Activated gamma-delta T cell treated with Interleukin-2 at 50 U/mL for 16 hours (primary cell): ENCODE data around the gene VASP.
"Not testable (repeated sequence)": the region's sequence is repeated elsewhere in the genome, so short reads cannot be mapped to it uniquely, and the experiment has no call there.

Experiments used
- DNase-seq: peaks from one replicate; pipeline ENCODE4 v3.0.0-alpha.2; 2020

The VASP gene

GRCh38 chr19:45499196-45500180 is 7.8 kb upstream of the VASP start:
- peak; percentile 46 for DNase-seq

- no peak for DNase-seq
Measured at GRCh38 chr19:45500918-45501729, 6.2 kb upstream of the VASP start.

- DNase-seq = no peak
Measured at GRCh38 chr19:45501730-45502014, 5.6 kb upstream of the VASP start.

- DNase-seq = no peak
Measured at GRCh38 chr19:45502111-45502510, 5.2 kb upstream of the VASP start.

DNA sequence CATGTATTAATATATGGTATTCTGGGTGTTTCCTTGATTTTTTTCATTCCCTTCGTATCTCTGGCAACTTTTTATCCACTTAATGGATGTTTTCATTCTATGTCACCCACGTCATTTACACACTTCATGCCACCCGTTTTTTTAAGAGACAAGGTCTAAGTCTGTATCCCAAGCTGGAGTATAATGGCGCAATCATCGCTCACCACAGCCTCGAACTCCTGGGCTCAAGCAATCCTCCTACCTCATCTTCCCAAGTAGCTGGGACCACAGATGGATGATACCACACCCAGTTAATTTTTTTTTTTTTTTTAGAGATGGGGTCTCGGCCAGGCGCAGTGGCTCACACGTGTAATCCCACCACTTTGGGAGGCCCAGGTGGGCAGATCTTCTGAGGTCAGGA is 3.4 kb upstream of the VASP start:
- DNase-seq = no peak

DNA sequence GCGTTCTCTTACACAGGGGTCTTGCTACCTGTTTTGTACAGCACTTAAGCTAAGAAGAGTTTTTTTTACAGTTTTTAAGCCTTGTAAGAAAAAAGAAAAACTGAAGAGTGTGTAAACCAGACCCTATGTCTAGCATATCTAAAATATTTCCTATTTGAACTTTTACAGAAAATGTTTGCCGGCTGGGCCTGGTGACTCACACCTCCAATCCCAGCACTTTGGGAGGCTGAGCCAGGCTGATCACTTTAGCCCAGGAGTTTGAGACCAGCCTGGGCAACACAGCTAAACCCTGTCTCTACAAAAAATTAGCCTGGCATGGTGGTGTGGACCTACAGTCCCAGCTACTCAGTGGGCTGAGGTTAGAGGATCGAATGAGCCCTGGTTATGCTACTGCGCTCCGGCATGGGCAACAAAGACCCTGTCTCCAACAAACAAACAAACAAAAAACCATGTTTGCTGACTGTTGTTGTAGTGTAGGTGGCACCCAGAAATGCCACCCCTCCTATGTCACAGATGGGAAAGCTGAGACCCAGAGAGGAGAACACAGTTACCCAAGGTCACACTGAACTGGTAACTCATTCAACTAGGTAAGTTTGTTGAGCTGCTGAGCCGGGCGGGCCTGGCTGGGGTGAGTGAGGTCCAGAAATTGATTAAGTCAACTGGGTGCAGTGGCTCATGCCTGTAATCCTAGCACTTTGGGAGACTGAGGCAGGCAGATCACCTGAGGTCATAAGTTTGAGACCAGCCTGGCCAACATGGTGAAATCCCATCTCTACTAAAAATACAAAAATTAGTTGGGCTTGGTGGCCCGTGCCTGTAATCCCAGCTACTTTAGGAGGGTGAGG is 1.9 kb upstream of the VASP start:
- DNase-seq = no peak

GRCh38 chr19:45505996-45506245 is 1.4 kb upstream of the VASP start:
- DNase-seq = no peak

GRCh38 chr19:45506246-45506988 is 862 bp upstream of the VASP start:
- DNase-seq = peak; percentile 98

DNA sequence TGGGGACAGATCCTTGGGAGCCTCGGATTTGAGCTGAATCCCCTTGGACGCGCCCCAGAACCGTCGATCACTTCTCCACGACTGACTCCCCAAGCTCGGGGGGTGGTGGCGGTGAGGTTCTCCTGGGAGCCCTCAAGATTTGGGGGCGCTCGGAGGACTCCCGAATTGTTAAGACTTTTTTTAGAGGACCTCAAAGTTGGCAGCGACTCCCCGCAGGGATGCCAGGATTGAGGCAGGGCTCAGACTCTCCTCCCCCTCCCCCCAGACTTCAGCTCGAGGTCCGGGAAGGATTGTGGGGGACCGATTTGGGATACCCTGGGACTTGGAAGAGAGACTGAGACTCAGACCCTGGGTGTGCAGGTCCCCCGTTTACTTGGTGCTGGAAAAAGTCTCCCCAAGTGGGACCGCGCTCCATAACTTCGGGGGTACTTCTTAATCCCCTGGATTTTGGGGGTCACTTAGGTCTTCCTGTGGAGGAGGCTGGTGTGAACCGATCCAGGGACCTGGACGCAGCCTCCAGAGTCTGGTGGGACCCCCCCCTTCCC is 665 bp downstream of the VASP start:
- no peak for DNase-seq

GRCh38 chr19:45508417-45508860 is 1.2 kb downstream of the VASP start:
- peak; percentile 34 for DNase-seq

- no peak for DNase-seq
Measured at GRCh38 chr19:45508861-45509691, 1.8 kb downstream of the VASP start.

DNA sequence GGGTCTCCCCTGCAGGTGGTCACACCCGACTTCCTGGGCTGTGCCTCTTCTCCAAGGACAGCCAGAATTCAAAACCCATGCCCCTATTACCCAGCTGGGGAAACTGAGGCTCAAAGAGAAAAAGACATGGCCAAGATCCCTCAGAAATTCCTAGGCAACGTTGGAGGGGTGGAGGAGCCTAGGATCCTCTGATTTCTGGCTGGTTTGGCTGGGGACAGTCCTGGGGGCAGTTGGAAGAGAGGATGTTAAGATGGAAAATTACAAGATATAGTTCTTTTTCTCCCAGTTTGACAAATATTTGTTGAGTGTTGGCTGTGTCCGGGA is 2.4 kb downstream of the VASP start:
- DNase-seq = no peak

DNA sequence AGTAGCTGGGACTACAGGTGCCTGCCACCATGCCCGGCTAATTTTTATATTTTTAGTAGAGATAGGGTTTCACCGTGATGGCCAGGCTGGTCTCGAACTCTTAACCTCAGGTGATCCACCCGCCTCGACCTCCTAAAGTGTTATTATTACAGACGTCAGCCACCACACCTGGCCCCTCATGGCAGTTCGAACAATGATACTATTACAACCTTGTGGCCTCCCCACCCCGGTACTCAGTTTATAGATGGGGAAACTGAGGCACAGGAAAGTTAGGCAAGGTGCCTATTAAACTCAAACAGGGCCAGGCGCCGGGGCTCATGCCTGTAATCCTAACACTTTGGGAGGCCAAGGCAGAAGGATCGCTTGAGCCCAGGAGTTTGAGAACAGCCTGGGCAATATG is 3.1 kb downstream of the VASP start:
- DNase-seq = not testable (repeated sequence)

DNA sequence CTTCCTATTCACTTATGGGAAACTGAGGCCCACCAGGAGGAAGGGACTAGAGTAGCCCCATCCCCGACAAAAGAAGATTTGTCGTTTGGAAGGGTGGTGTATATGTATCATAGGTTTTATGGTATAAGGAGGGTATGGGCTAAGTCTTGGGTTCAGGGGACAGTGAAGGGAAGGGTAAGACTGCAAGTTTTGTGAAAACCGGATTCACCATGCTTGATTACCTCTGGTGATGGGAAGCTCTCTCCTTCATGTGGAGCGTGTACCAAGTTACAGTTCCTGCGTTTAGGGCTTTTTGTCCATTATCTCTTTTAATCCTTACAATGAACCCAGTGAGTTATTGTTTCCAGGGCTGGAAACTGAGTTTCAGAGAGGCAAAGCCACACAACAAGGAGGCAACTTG is 3.8 kb downstream of the VASP start:
- no peak for DNase-seq

- DNase-seq = no peak
Measured at GRCh38 chr19:45512881-45513483, 5.7 kb downstream of the VASP start.

- DNase-seq = no peak
Measured at GRCh38 chr19:45514376-45515051, 7.2 kb downstream of the VASP start.

DNA sequence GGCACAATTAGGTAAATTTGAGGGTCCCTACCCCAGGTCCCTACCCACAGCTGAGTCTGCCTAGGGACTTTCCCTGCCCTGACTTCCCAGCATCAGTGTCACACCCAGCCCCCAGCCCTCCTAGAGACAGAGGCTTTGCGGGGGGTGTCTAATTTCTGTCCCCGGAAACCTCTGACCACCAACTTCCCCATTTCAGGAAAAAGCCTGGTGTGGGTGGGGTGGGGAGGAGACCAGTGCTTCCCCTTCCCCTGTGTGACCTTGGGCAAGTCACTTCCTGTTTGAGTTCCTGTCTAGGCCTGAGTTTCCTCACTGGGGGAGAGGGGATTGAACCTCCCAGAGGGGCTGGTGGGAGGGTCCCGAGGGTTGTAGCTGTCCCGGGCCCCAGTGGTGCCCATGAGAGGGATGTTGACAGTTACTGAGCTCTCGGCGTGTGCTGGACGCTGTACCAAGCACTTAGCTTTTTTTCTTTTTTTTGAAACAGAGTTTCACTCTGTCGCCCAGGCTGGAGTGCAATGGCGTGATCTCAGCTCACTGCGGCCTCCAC is 7.9 kb downstream of the VASP start:
- peak; percentile 37 for DNase-seq

GRCh38 chr19:45515807-45516401 is 8.6 kb downstream of the VASP start:
- DNase-seq = no peak

DNA sequence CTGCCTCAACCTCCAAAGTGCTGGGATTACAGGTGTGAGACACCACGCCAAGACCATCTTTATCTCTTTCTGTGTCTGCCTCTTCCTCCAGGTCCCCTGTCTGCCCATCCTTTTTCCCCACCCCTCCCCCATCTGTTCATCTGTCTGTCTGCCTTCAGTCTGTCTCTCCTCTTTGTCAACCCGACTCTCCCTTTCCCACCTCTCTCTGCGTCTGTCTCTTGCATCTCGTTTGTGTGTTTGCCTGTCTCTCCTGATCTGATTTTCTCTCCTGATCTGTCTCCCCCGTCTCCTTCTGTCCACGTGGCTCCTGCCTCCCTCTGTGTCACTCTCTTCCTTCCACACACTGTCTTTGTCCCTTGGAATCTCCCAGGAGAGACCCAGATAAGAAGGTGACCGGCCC is 10.0 kb downstream of the VASP start:
- DNase-seq = no peak
